Breast epithelium (tissue), 4 donors: ENCODE data around the gene ITPR2. TPM values are rescaled to one million over a fixed set of nuclear protein-coding genes. Genes with fewer than 3 reads are reported as not detected.

ENCODE experiments used
- DNase-seq, 2 donors: peaks; one replicate each; pipeline ENCODE4 v3.0.0-alpha.2; 2019; ENCODE audit warnings: low spot score in 2 of 2
- H3K27ac ChIP-seq, 2 donors: fragments of 200-600 bp; sonication (generic) in 1 of 2; one replicate each; pipeline ENCODE4 v1.5.1; 2016 to 2019; ENCODE audit warnings: mild to moderate bottlenecking in 1 of 2
- H3K27me3 ChIP-seq, 2 donors: fragments of 200-600 bp; sonication (generic) in 1 of 2; one replicate each; pipeline versions ENCODE4 v1.5.1 to v1.6.0; 2017 to 2019; ENCODE audit warnings: control low read depth in 1 of 2, mild to moderate bottlenecking in 1 of 2
- H3K36me3 ChIP-seq: fragments of 200-600 bp; one replicate; pipeline ENCODE4 v1.5.1; 2019
- H3K4me1 ChIP-seq, 2 donors: fragments of 200-600 bp; sonication (generic); one replicate each; pipeline ENCODE4 v1.5.1; 2016 to 2019; ENCODE audit warnings: control low read depth in 1 of 2
- H3K4me3 ChIP-seq, 3 donors: fragments of 200-600 bp; sonication (generic); 1 replicate in 2 of 3; 2 replicates in 1 of 3; pipeline ENCODE4 v1.5.1; 2016 to 2019; ENCODE audit warnings: mild to moderate bottlenecking in 3 of 3, moderate library complexity in 2 of 3
- H3K9me3 ChIP-seq, 2 donors: fragments of 200-600 bp; sonication (generic) in 1 of 2; one replicate each; pipeline ENCODE4 v1.5.1; 2016 to 2019; ENCODE audit warnings: control low read depth in 1 of 2
- POLR2A ChIP-seq: fragments of 450-650 bp; IDR thresholded peaks from one replicate; pipeline ENCODE4 v1.6.1; 2016; ENCODE audit warnings: antibody characterized with exemption, mild to moderate bottlenecking, moderate library complexity
- POLR2AphosphoS5 ChIP-seq, 3 donors: sonication (generic); formaldehyde crosslinking; IDR thresholded peaks; one replicate each; pipeline ENCODE4 v1.6.1; 2017; ENCODE audit warnings: antibody characterized with exemption in 3 of 3
- intact Hi-C: fragments of 100-400 bp; cut with DNase I; formaldehyde crosslinking; loops from one replicate; pipeline ENCODE4 v1.15.1; 2023; ENCODE audit warnings: low total_unique reads
- total RNA-seq, 3 donors: library from RNA; depleted of rRNA; stranded (reverse); fragments of >200 nt; gene quantifications; one replicate each; pipeline ENCODE4 v1.1.0, GENCODE V29; 2016
- TF ChIP-seq, protein P1 (sequence below), 3 donors: fragments of 450-650 bp; IDR thresholded peaks; one replicate each; pipeline ENCODE4 v1.5.1; 2016 to 2017; ENCODE audit warnings: antibody characterized with exemption in 3 of 3, mild to moderate bottlenecking in 3 of 3, moderate library complexity in 3 of 3

Gene ITPR2
- total RNA-seq, 3 donors from 2014 or later: 47.2 to 95.0 (median 66.5) TPM

DNA sequence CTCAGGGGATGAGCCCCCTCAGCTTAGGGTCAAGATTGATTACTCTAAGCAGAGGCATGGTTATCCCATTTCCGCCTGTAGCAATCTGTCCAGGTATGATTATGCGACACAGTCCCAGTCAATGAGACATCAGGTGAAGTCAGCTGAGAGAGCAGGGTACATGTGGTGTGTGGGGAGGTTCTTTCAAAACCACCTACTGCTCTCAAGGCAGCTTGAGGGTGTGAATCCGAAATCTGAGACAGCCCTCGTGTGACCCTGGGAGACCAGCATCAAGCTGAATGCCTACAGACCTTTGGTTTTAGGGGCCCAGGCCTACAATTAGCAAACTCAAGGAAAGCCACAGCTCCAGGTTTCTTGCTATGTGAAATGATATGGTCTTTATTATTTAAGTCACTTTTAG, 275.7 kb downstream of the ITPR2 start:
- Histone ChIP-seq H3K4me3 (no peak overlapping the region), H3K4me1 (no peaks in the 10 kb centered on the region), H3K27me3 (no peaks in the 10 kb centered on the region), H3K36me3 (no peaks in the 10 kb centered on the region), H3K9me3 (no peaks in the 10 kb centered on the region), H3K27ac (no peak overlapping the region)
- intact Hi-C loops: no loop called here
- no peak for TF ChIP-seq POLR2AphosphoS5 (IDR thresholded peaks at IDR 0.05)
- TF ChIP-seq, protein P1, sequence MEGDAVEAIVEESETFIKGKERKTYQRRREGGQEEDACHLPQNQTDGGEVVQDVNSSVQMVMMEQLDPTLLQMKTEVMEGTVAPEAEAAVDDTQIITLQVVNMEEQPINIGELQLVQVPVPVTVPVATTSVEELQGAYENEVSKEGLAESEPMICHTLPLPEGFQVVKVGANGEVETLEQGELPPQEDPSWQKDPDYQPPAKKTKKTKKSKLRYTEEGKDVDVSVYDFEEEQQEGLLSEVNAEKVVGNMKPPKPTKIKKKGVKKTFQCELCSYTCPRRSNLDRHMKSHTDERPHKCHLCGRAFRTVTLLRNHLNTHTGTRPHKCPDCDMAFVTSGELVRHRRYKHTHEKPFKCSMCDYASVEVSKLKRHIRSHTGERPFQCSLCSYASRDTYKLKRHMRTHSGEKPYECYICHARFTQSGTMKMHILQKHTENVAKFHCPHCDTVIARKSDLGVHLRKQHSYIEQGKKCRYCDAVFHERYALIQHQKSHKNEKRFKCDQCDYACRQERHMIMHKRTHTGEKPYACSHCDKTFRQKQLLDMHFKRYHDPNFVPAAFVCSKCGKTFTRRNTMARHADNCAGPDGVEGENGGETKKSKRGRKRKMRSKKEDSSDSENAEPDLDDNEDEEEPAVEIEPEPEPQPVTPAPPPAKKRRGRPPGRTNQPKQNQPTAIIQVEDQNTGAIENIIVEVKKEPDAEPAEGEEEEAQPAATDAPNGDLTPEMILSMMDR (IDR thresholded peaks at IDR 0.05): no peak
- DNase-seq: no peak

DNA sequence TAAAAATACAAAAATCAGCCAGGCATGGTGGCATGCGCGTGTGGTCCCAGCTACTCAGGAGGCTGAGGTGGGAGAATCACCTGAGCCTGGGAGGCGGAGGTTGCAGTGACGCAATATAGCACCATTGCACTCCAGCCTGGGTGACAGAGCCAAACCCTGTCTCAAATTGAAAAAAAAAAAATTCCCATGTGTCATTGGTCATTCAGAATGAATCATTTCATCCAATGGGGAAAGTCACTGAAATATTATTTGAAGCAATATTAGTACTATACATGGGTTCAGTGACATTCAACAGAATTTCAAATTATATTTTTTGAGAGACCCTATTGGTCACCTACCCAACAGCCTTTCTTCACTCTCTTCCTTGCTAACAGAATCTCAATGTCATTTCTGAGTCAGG, 276.1 kb downstream of the ITPR2 start:
- Histone ChIP-seq H3K4me3 (no peak overlapping the region), H3K4me1 (no peaks in the 10 kb centered on the region), H3K27me3 (no peaks in the 10 kb centered on the region), H3K9me3 (no peaks in the 10 kb centered on the region), H3K36me3 (no peaks in the 10 kb centered on the region), H3K27ac (no peak overlapping the region)
- intact Hi-C loops: no loop called here
- DNase-seq: no peak
- TF ChIP-seq, protein P1 (IDR thresholded peaks at IDR 0.05): no peak
- TF ChIP-seq POLR2A (no peak), POLR2AphosphoS5 (IDR thresholded peaks at IDR 0.05) (no peak)

DNA sequence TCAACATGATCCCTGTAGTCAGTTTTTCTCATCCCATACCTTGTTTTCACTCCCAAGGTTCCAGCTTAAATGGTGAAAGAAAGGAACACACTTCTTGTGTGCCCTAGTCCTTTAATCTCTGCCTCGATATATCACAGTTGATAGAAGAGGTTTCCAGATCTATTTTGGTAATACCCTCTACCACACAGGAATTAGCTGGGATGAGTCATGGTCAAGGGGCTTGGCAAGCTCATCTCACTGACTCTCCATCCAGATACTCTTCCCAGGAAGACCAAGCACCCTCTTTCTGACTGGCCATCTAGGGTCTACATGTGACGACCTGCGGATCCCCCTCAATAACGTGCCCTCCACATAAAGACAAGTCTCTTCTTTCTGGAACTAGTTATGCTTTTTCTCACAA, 277.9 kb downstream of the ITPR2 start:
- TF ChIP-seq POLR2AphosphoS5 (IDR thresholded peaks at IDR 0.05) (no peak), POLR2A (no peak)
- TF ChIP-seq, protein P1 (IDR thresholded peaks at IDR 0.05): no peak
- Histone ChIP-seq H3K36me3 (no peaks in the 10 kb centered on the region), H3K4me1 (no peaks in the 10 kb centered on the region), H3K4me3 (no peak overlapping the region), H3K9me3 (no peaks in the 10 kb centered on the region), H3K27ac (no peak overlapping the region), H3K27me3 (no peaks in the 10 kb centered on the region)
- intact Hi-C loops: no loop called here
- no peak for DNase-seq

DNA sequence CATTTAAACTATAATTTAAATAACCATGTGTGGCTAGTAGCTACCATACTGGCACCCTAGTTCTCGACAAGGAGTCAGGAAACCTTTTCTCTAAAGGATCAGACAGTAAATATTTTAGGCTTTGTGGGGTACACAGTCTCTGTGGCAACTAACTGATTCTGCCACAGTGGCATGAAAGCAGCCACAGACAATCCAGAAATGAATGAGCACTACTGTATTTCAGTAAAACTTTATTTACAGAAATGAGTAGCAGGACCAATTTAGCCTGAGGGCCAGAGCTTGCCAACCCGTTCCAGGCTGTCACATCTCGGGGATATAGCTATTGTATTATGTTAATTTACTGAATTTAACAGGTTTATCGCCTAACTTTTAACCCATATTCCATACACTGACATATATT, 278.7 kb downstream of the ITPR2 start:
- intact Hi-C loops: no loop called here
- Histone ChIP-seq H3K27me3 (no peaks in the 10 kb centered on the region), H3K27ac (no peak overlapping the region), H3K4me1 (no peaks in the 10 kb centered on the region), H3K36me3 (no peaks in the 10 kb centered on the region), H3K9me3 (no peaks in the 10 kb centered on the region), H3K4me3 (no peak overlapping the region)
- no peak for DNase-seq
- TF ChIP-seq POLR2A (no peak), POLR2AphosphoS5 (IDR thresholded peaks at IDR 0.05) (no peak)
- TF ChIP-seq, protein P1 (IDR thresholded peaks at IDR 0.05): no peak

DNA sequence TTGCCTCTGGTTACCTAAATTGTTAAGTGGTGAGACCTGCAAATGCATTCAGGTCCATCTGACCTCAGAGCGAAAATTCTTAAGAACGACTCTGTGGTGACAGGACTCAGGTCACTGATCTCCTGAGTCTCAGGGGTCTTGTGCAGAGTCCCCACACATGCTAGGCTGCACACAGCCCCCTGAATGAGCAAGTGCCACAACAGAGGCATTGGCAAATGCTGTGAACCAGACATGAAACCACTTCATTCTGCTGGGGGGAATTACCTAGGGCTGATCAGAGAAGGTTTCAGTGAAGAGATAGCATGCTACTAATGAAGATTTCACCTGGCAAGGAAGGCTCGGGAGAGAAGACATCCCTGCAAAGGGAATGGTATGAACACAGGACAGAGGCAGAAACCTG, 281.6 kb downstream of the ITPR2 start:
- Histone ChIP-seq H3K4me1 (no peaks in the 10 kb centered on the region), H3K27ac (no peak overlapping the region), H3K27me3 (no peaks in the 10 kb centered on the region), H3K4me3 (no peak overlapping the region), H3K9me3 (no peaks in the 10 kb centered on the region), H3K36me3 (no peaks in the 10 kb centered on the region)
- DNase-seq: no peak
- intact Hi-C loops: no loop called here
- TF ChIP-seq, protein P1 (IDR thresholded peaks at IDR 0.05): no peak
- no peak for TF ChIP-seq POLR2AphosphoS5 (IDR thresholded peaks at IDR 0.05)
- TF ChIP-seq POLR2A: no peak
